ENCODE results near the gene PTK7.

Gene PTK7

DNA sequence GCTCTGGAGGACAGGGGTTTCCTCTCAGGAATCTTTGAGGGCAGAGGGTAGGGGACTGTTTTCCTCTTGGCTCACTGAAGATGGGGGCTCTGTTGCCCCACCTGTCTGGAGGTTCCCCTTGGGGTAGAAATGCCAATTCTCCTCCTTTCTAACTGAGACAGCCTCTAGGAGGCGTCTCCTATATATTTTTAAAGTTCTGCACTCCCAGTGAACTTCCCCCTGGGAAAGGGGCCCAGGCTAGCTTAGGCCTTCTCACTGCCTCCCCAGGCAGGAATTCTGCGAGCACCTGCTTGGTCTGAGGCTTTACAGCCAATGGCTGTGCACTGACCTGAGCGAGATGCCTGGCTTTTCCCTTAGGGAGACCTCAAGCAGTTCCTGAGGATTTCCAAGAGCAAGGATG, 70.1 kb downstream of the PTK7 start:
- DNase-seq (ENCODE audit: low read depth) = no peak

DNA sequence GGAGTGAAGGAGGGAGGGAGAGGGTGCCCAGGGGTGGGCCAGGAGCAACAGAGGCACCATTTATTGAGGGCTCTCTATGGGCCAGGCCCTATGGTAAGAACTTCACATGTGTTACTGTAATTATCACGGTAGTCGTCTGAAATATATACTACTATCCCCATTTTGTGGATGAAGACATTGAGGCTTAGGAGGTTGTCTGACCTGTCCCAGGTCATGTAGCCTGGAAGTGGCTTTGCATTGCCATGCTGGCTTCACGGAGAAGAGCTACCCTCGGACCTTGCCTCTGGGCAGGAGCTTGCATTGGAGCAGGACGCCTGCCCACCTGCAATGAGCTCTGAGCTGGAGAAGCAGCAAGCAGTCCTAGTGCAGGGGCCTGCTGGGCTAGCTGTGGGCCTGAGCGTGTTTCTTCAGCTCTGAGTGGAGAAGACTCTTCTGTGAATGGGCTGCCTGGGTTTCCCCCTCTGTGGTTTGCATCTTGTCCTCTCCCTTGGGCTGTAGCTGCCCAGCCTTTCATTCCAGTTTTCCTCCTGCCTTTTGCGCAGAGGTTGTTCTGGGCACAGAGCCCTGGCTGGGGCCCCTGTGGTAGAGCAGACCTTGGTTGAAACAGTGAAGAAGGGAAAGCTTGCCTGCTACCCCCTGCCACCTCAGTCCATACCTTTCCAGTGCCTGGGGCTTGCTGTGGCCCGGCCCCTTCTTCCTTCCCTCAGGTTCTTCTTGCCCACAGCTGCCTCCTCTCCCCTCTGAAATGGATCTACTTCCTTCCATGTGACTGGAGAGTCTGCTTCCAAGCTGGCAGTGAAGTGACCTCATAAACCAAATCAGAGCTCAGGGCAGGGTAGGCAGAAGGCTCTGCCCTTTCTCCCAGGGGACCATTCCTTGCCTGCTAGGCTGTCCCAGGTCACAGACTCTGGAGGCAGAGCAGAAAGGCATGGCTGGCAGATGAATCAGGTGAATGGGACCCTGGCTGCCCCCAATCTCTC, 70.9 kb downstream of the PTK7 start:
- DNase-seq (ENCODE audit: low read depth) = no peak

DNA sequence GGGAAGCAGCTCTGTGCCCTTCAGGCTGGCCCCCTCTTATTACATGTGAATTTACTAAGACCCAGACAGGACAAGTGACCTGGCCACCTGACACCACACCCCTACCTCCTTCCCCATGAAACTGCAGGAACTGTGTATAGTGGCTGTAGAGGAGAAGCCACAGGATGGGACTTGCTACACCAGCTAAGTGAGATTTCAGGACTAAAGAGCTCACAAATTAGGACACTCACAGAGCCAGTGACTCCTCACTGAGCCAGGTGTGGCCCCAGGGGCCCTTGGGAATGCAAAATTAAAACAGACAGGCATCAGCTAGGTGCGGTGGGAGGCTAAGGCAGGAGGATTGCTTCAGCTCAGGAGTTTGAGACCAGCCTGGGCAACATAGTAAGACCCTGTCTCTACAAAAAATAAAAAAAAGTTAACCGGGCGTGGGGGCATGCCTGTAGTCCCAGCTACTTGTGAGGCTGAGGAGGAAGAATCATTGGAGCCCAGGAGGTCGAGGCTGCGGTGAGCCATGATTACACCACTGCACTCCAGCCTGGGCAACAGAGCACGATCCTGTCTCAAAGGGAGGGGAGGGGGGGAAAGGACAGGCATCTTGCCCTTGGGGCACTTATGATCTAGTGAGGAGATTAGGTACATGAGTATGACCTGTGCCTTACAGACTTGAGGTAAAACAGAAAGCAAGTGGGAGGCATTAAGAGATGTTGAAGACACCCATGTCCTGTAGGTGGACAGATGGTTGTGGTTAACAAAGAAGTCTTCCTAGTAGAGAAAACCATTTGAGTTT, 71.8 kb downstream of the PTK7 start:
- DNase-seq (ENCODE audit: low read depth) = no peak

DNA sequence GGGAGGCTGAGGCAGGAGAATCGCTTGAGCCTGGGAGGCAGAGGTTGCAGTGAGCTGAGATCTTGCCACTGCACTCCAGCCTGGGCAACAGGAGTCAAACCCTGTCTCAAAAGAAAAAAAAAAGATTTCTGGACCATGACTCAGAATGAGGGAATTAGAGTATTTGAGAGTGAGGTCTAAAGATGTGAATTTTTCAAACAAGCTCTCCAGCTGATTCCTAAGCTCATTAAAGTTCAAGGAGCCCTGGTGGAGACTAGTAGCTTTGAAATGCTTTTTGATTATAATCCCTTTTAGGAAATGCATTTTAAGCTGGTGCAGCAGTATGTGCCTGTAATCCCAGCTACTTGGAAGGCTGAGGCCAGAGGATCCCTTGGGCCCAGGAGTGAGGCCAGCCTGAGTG, 73.2 kb downstream of the PTK7 start:
- no peak for DNase-seq (ENCODE audit: low read depth)

DNA sequence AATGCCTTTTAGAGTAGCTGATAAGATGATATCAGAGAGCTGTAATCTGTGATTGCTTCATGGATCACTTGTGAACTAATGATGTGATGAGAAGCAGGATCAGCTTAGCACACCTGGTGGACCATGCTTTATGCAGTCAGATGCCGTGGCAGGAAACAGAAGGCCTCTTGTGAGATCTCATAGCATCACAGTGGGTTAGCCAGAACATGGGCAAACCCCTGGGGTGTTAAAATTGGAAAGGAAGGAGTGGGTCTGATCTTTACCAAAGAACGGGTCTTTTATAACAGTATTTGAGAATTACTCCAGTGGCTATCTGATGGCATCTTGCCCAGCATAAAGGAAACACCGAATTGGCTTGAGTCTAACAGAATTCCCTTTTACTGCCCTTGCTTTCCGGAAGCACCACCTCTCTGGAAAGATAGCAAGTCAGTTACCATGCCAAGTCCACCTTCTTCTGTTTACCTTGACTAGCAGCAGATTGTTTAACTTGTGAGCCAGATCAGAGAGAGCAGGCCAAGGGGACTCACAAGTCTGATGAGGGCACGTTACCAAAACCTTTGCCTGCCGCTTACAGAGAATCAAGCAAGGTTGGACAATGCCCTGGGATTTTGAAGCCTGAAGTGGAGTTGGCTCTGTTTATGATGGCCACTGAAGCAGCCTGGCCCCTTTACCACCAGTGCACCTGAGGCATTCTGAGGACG, 74.1 kb downstream of the PTK7 start:
- DNase-seq (ENCODE audit: low read depth) = no peak

DNA sequence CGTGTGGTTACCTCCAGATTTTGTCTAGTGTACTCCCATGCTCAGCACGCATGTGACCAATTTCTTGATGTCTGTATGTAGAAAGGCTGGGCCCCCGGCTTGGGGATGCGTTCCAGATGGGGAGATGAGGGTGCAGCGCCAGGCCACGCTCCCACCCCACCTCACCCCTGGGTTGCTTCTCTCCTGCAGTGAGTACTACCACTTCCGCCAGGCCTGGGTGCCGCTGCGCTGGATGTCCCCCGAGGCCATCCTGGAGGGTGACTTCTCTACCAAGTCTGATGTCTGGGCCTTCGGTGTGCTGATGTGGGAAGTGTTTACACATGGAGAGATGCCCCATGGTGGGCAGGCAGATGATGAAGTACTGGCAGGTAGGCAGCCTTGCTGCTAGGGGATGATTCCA, 83.5 kb downstream of the PTK7 start:
- DNase-seq (ENCODE audit: low read depth) = no peak

DNA sequence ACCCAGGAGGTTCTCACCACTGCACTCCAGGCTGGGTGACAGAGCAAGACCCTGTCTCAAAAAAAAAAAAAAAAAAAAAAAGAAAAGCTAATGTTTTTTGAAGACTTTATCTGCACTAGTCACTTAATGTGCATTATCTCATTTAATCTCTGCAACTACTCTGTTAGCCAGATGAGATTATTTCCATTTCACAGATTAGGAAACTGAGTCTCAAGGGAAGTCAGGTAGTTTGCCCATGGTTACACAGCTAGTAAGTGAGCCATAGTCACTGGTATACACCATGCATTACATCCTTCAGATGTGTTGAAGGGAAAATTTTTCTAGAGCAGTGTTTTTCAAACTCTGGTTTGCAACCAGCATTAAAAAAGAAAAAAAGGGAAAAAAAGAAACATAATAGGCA, 87.8 kb downstream of the PTK7 start:
- no peak for DNase-seq (ENCODE audit: low read depth)

DNA sequence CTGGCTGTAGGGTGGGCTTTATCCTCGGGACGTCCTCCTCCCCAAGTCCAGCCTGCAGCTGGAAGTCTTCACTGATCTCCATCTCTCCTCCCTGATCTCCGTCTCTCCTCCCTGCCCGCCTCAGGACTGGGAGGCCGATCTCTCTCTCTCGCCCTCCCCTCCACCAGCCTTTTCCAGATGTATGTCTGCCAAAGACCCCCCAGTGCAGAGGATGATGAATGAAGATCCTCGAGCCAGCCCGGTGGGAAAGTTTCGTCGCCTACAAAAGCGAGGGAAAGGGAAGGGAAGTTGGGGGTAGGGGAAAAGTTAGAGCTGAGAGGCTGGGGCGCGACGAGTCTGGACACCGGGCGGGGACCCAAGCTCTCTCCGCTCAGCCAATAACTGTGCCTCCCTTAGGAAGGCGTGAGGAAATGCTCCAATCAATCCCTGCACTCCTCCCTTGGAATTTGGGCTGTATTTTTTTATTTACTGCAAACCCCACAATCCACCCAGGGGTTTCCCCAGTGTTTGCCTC, 94.4 kb downstream of the PTK7 start:
- no peak for DNase-seq (ENCODE audit: low read depth)

DNA sequence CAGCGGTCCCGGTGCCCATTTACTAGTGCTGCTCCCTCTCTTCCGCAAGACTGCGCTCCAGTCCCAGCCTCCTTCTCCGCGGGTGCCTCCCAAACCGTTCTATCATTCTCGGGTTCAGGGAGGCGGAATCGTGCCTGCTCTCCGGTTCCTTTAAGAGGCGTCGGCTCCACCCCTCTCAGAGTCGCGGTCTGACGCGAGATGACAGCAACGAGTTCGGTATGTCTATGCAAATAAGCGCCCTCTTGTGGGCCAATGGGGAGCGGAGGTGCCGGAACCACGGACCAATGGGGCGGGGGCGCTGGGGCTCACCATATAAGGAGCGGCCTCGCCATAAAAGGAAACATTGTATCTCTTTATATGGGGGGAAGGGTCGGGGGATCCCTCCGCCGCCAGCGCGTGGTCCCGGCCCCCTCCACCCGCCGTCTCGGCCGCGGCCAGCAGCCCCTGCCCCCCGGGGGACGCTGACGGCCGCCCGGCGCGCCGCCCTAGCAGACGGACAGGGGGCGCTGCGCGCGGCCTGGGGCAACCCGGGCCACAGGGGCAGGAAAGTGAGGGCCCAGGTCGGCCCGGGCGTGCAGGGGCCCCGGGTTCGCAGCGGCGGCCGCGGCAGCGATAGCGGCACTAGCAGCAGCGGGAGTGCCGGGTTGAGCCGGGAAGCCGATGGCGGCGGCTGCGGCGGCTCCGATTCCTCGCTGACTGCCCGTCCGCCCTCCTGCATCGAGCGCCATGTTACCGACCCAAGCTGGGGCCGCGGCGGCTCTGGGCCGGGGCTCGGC, 95.0 kb downstream of the PTK7 start, which contains the start of gene SRF:
SRF (plus strand) TSS at position 339 of the 776 bp plus-strand sequence; CDS start at position 727, 388 bp downstream.
- DNase-seq (ENCODE audit: low read depth) = peak; percentile 99

DNA sequence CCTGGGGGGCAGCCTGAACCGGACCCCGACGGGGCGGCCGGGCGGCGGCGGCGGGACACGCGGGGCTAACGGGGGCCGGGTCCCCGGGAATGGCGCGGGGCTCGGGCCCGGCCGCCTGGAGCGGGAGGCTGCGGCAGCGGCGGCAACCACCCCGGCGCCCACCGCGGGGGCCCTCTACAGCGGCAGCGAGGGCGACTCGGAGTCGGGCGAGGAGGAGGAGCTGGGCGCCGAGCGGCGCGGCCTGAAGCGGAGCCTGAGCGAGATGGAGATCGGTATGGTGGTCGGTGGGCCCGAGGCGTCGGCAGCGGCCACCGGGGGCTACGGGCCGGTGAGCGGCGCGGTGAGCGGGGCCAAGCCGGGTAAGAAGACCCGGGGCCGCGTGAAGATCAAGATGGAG, 95.6 kb downstream of the PTK7 start:
- no peak for DNase-seq (ENCODE audit: low read depth)

DNA sequence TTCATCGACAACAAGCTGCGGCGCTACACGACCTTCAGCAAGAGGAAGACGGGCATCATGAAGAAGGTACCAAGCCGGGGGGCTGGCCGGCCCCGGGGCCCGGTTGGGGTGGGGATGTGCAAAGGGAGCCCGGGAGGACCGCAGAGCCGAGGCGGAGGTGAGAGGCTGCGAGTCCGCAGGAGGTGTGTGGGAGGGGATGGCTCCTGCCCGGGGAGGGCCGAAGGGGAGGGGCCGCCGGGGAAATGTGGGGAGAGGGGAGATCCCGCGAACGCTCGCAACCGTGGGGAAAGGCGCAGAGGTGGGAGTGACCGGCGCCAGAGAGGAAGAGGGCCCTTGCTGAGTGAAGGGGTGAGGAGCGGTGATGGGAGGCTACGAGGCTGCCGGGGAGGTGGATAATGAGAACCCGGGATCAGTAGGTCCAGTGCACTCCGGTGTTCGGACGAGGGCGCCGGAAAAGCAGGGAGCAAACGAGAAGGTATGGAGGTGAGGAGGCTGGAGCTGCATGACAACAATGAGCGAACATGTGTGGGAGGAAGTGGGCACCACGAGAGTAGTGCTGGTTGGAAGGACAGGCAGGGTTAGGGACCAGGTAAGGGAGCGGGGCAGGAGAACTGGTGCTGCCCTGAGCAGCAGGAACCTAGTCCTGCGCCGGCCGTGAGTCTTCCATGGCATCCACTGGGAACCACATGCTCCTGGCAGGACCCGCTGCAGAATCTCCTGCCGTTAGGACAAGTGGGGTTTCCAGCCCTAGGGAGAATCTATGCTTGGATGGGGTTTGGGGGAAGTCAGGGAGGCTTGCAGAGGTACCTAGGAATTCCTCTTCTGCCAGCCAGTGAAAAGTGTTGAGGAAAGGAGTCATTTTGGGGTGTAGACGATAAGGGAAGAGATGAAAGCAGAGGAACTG, 96.2 kb downstream of the PTK7 start:
- no peak for DNase-seq (ENCODE audit: low read depth)

DNA sequence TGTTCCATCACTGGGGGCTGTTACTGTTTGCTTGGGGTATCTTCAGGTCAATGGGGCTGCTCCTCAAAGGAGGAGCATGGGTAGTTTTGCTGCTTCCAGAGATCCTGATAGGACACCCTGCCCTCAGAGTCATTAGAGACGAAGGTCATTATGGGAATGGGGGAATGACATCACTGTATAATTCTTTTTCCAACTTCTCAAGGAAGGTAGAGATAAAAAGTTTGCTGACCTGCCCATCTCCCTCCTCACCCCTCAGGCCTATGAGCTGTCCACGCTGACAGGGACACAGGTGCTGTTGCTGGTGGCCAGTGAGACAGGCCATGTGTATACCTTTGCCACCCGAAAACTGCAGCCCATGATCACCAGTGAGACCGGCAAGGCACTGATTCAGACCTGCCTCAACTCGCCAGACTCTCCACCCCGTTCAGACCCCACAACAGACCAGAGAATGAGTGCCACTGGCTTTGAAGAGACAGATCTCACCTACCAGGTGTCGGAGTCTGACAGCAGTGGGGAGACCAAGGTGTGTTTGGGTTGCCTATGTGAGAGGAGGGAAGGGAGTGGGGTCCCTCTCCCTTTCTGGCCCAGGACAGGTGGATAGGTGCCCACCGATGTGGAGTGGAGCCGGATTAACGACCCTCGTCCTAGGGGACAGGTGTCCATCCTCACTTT, 97.6 kb downstream of the PTK7 start:
- DNase-seq (ENCODE audit: low read depth) = no peak

DNA sequence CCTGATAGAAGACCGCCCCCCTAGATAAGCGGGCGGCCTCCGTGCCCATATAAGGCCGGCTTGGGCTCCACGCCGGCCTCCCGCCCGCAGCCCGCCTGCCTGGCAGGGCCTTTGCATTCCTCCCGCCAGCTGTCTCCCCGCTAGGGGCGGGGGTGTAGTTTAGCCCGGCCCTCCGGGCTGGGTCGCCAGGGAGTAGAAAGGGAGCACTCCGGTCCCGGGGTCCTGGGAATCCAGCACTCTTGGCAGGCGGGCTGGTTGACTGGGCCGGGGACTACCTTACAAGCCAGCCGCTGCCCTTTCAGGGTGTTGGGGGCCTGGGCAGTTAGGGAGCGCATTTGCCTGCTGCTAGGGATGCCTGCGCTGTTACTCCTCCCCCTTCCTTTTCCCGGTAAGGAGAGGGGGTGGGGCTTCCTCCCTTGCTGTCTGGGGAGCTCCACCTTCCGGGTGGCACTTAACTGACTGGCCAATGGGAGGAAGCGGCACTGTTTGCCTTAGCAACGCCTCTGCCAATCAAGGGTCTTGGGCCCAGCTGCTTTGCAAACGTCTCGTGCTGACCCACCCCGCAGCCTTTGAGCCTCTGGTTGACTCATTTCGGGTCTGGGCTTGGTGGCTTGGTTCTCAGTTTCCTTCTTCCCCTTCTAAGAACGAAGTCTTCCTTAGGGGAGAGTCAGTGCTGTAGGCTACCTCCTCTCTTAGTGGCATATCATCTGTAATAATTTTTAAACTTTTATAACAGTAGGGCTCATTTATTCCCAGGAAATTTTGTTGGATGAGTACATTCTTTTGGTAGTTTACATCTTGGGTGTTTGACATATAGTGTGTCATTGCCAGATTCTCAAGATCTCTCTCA, 98.4 kb downstream of the PTK7 start:
- DNase-seq (ENCODE audit: low read depth) = peak; percentile 99

DNA sequence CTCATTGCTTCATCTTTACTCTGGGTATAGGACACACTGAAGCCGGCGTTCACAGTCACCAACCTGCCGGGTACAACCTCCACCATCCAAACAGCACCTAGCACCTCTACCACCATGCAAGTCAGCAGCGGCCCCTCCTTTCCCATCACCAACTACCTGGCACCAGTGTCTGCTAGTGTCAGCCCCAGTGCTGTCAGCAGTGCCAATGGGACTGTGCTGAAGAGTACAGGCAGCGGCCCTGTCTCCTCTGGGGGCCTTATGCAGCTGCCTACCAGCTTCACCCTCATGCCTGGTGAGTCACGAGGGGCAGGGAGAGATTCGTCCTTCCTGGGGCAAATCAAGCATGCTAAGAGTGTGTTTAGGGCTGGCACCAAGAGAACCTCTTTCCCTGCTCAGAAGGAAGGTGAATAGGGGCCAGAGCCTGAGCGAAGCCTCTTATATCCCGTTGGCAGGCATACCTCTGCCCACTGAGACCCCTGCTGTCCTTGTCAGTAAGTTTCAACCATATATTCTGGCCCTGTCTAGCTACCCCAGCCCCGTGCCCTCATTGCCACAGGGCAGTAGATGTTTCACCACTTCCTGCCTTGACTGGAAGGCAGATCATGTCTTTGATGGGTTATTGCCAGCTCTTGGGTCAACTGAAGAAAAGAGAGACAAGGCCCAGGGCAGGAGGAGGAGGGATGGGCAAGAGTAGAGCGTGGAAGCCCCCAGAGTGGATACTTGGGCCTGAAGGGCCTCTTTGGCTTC, 99.7 kb downstream of the PTK7 start:
- no peak for DNase-seq (ENCODE audit: low read depth)

DNA sequence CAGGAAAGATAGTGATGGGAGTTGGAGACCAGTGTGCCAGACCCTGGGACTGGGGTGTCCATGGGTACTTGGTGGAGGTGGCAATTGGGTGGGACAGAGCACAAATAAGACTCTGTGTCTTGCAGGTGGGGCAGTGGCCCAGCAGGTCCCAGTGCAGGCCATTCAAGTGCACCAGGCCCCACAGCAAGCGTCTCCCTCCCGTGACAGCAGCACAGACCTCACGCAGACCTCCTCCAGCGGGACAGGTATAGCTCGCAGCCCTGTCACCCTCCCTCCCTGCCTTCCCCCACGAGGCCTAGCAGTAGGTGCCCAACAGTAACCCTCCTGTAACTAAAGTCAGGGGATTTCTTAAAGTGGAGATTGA, 100.3 kb downstream of the PTK7 start:
- DNase-seq (ENCODE audit: low read depth) = no peak

DNA sequence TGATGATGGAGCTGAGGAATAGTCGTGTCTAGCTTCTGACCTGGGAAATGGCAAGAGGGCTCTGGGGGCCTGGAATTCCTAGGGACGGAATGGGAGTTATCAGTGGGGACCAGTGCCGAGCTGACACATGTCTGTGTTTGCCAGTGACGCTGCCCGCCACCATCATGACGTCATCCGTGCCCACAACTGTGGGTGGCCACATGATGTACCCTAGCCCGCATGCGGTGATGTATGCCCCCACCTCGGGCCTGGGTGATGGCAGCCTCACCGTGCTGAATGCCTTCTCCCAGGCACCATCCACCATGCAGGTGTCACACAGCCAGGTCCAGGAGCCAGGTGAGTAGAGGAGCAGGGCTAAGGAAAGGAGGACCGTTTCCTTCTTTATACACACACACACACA, 102.0 kb downstream of the PTK7 start:
- no peak for DNase-seq (ENCODE audit: low read depth)

DNA sequence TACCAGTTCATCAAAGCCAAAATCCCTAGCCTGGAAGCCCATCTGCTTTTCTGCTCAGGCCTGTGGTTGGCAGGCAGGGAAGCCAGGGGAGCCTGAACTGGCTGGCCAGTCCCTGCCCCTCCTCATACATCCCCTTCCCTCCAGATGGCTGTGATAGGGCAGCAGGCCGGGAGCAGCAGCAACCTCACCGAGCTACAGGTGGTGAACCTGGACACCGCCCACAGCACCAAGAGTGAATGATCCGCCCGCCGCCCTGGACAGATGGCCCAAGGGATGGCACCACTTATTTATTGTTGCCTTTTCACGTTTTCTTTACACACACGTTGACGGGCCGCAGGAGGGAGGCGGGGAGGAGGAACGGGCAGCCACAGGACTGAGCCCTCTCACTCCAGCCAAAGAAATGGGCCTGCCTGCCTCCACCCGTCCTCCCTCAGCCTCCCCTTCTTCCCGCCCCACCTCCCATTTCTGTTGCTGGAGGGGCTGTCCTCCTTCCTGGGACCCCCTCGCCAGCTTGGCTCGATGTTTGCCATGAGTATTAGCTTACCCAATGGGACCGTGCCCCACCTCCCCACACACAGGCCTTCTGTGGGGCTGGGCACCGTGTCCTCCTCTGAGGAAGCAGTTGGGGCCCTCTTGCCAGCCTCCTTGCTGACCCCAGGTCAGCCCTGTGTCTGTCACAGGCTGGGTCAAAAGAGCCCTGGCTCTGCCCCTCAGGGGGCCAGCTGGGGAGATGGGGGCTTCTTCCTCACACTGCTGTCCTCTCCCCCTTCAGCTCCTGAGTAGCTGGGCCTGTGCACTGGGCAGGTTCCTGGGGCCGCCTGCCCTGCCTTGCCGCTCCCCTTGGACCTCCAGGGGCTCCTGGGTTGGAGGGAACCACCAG, 103.1 kb downstream of the PTK7 start:
- no peak for DNase-seq (ENCODE audit: low read depth)
